Esophagus squamous epithelium (tissue), 4 donors: ENCODE measurements around the gene NAA15.

ENCODE experiments used
- POLR2A ChIP-seq, 4 donors: fragments of 450-650 bp; IDR thresholded peaks; one replicate each; pipeline ENCODE4 v1.6.1; 2017; ENCODE audit warnings: antibody characterized with exemption in 4 of 4, mild to moderate bottlenecking in 4 of 4, moderate library complexity in 3 of 4
- TF ChIP-seq, protein P1 (sequence below), 6 experiments: fragments of 450-650 bp in 4 of 6; fragments of 200-600 bp in 2 of 6; sonication (generic) in 2 of 6; IDR thresholded peaks; one replicate each; pipeline ENCODE4 v1.5.1; 2016 to 2019; ENCODE audit warnings: antibody characterized with exemption in 6 of 6, mild to moderate bottlenecking in 4 of 6, moderate library complexity in 4 of 6

DNA sequence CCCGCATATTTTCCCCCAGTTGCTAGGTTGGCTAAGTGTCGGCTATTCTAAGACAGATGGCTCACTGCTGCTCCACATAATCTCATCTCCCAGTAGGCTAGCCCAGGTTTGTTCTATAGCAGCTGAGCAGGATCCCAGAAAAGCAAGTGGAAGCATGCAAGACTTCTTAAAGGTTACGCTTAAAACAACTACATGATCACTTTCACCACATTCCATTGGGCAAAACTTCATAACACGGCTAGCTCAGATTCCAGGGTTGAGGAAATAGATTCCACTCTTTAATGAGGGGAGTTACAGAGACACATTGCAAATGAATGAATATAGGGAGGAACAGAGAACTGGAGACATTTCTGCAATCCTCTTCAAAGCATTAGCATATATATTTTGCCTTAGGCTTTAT is 139.7 kb downstream of the NAA15 start:
- TF ChIP-seq, protein P1, sequence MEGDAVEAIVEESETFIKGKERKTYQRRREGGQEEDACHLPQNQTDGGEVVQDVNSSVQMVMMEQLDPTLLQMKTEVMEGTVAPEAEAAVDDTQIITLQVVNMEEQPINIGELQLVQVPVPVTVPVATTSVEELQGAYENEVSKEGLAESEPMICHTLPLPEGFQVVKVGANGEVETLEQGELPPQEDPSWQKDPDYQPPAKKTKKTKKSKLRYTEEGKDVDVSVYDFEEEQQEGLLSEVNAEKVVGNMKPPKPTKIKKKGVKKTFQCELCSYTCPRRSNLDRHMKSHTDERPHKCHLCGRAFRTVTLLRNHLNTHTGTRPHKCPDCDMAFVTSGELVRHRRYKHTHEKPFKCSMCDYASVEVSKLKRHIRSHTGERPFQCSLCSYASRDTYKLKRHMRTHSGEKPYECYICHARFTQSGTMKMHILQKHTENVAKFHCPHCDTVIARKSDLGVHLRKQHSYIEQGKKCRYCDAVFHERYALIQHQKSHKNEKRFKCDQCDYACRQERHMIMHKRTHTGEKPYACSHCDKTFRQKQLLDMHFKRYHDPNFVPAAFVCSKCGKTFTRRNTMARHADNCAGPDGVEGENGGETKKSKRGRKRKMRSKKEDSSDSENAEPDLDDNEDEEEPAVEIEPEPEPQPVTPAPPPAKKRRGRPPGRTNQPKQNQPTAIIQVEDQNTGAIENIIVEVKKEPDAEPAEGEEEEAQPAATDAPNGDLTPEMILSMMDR (IDR thresholded peaks at IDR 0.05): no peak
- no peak for TF ChIP-seq POLR2A (IDR thresholded peaks at IDR 0.05)
